HUES6 (cell line): ENCODE data around the gene MED31.
"Not testable (repeated sequence)": the region's sequence is repeated elsewhere in the genome, so short reads cannot be mapped to it uniquely, and the experiment has no call there.

ENCODE experiments used
- H3K27ac ChIP-seq: 2 replicates; pipeline ENCODE4 v1.7.0; 2013; ENCODE audit warnings: low read depth, mild to moderate bottlenecking, low read length, inconsistent platforms
- H3K27me3 ChIP-seq: 2 replicates; pipeline ENCODE4 v1.6.1; 2013; ENCODE audit warnings: low read length; ENCODE audit not compliant: control insufficient read depth, insufficient read depth
- H3K36me3 ChIP-seq: 2 replicates; pipeline ENCODE4 v1.6.1; 2013; ENCODE audit warnings: low read length; ENCODE audit not compliant: control insufficient read depth, insufficient read depth
- H3K4me1 ChIP-seq: 2 replicates; pipeline ENCODE4 v1.6.1; 2013; ENCODE audit warnings: low read length; ENCODE audit not compliant: control insufficient read depth, insufficient read depth
- H3K4me3 ChIP-seq: 2 replicates; pipeline ENCODE4 v1.5.1; 2013; ENCODE audit warnings: low read depth, low read length
- H3K9ac ChIP-seq: one replicate; pipeline ENCODE4 v1.6.1; 2013; ENCODE audit warnings: mild to moderate bottlenecking, low read length
- H3K9me3 ChIP-seq: 2 replicates; pipeline ENCODE4 v1.6.1; 2013; ENCODE audit warnings: low read depth, low read length; ENCODE audit not compliant: control insufficient read depth, insufficient read depth

The MED31 gene

DNA sequence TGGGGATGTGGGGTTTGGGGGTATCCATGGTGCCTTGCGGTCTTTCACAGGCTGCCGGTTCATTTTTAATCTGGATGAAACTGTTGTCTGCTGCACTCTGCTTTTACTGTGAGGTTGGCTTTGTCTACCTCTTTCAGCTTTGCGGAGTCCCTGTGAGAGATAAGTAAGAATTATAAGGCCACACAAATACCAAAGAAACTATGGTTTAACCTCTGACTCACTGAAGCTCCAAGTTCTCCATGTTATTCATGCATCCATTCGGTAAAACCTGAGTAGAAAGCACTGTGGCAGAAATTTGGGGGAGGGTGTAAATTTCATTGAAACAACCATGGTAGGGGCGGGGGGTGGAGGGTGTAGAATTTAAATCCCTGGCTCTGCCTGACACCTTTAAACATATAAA is 41.4 kb downstream of the MED31 start:
- H3K9ac ChIP-seq, result no peak overlapping the region
- H3K27me3 ChIP-seq, result no peaks in the 10 kb centered on the region
- no peak overlapping the region for H3K4me3 ChIP-seq
- no peaks in the 10 kb centered on the region for H3K9me3 ChIP-seq
- H3K4me1 ChIP-seq, result no peaks in the 10 kb centered on the region
- H3K27ac ChIP-seq, result no peak overlapping the region
- H3K36me3 ChIP-seq, result peaks cover 62% of the 10 kb centered on the region

DNA sequence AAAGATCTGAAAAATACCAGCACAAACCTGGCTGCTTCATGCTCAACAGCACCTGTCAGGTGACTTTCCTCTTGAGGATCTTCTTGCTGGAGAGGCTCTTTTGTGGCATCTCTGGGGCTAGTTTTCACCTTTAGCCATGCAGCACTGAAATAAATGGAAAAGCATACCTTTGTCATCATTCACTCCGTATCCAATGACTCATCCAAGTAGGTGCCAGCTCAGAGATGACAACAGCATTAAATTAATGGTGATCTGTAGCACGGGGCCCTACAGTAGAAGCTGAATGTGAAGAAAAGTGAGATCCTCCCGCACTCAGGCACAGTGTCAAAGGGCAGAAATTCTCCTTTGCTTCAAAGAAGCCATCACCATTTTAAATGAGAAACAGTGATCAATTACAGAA is 43.1 kb downstream of the MED31 start:
- Histone ChIP-seq H3K9ac (no peak overlapping the region), H3K27me3 (no peaks in the 10 kb centered on the region), H3K9me3 (no peaks in the 10 kb centered on the region), H3K36me3 (peaks cover 75% of the 10 kb centered on the region), H3K27ac (no peak overlapping the region), H3K4me1 (no peaks in the 10 kb centered on the region), H3K4me3 (no peak overlapping the region)

DNA sequence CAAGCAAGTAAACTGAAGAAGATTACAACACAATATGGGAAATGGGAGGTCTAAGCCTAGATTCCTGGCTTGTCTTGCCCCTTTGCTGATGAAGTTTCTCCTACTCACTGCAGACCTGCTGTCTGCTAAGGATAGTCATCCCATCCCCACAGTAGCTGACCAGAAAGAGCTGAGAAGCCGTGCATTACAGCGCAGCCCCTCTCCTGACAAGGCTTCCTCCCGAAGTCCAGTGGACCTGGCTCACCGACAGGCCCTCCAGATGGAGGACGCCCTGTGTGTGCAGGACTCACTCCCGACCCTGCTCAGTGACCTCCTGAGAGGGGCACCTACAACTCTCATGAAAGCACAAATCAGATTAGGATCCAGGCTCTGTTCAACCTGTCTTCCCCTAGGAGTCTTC is 46.3 kb downstream of the MED31 start:
- no peaks in the 10 kb centered on the region for H3K9me3 ChIP-seq
- no peak overlapping the region for H3K4me3 ChIP-seq
- H3K27ac ChIP-seq, result no peak overlapping the region
- H3K4me1 ChIP-seq, result no peaks in the 10 kb centered on the region
- H3K27me3 ChIP-seq, result no peaks in the 10 kb centered on the region
- H3K9ac ChIP-seq, result no peak overlapping the region
- peaks cover 86% of the 10 kb centered on the region for H3K36me3 ChIP-seq

DNA sequence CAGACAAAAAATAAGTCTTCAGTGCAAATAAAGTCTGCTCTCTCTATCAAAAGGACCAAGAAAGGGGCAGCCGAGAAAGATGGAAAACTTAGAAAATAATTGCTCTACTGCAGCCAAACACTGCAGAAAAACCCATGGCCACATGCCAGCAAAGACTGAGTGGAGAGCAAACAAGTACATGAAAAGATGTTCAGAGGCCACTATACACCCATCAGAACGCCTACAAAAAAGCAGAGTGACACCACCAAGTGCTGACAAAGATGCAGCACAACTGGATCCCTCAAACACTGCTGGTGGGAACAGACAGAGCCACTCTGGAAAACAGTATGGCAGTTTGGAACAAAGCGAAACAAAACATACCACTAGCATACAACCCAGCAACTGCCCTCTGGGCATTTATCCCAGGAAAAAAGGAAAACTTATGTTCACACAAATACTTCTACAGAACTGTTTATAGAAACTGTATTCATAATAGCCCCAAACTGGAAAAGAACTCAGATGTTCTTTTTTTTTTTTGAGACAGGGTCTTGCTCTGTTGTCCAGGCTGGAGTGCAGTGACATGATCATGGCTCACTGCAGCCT is 47.6 kb downstream of the MED31 start:
- no peak overlapping the region for H3K27ac ChIP-seq
- no peaks in the 10 kb centered on the region for H3K4me1 ChIP-seq
- H3K36me3 ChIP-seq, result peaks cover 84% of the 10 kb centered on the region
- H3K9me3 ChIP-seq, result no peaks in the 10 kb centered on the region
- H3K27me3 ChIP-seq, result no peaks in the 10 kb centered on the region
- H3K9ac ChIP-seq, result no peak overlapping the region
- no peak overlapping the region for H3K4me3 ChIP-seq

DNA sequence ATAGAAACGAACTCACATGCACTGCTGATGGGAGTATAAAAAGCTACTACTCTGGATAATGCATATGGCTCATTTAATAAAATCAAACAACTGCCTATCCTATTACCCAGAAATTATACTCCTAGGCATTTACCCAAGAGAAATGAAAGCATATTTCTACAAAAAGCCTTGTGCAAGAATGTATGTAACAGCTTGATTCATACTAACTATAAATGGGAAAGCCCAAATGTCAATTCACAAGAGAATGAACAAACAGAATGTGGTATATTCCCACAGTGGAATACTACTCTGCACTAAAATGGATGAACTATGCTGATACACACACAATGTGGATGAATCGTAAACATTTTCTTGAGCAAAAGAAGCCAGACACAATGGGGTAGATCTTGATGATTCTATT is 49.3 kb downstream of the MED31 start:
- H3K36me3 ChIP-seq, result peaks cover 80% of the 10 kb centered on the region
- no peak overlapping the region for H3K4me3 ChIP-seq
- H3K27ac ChIP-seq, result no peak overlapping the region
- H3K9me3 ChIP-seq, result no peaks in the 10 kb centered on the region
- no peaks in the 10 kb centered on the region for H3K4me1 ChIP-seq
- no peak overlapping the region for H3K9ac ChIP-seq
- H3K27me3 ChIP-seq, result no peaks in the 10 kb centered on the region

DNA sequence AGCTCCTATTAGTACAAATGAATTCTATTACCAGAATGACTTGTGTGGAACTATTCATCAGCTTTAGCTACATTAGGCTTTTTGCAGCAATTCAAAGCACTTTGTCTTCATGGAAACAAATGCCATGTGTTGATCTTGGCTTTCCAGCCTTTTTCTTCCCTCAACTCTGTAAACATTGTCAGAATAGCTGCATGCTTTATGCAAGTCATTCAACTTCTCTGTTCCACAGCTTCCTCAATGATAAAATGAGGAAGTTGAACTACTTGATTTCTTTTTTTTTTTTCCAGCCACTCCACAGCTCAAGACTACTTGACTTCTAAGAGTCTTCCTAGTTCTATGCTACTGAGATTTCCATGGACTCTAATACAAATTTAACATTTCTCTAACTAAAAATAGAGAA is 52.0 kb downstream of the MED31 start:
- Histone ChIP-seq H3K4me1 (no peaks in the 10 kb centered on the region), H3K9me3 (no peaks in the 10 kb centered on the region), H3K9ac (no peak overlapping the region), H3K36me3 (peaks cover 76% of the 10 kb centered on the region), H3K27ac (no peak overlapping the region), H3K27me3 (no peaks in the 10 kb centered on the region), H3K4me3 (no peak overlapping the region)

DNA sequence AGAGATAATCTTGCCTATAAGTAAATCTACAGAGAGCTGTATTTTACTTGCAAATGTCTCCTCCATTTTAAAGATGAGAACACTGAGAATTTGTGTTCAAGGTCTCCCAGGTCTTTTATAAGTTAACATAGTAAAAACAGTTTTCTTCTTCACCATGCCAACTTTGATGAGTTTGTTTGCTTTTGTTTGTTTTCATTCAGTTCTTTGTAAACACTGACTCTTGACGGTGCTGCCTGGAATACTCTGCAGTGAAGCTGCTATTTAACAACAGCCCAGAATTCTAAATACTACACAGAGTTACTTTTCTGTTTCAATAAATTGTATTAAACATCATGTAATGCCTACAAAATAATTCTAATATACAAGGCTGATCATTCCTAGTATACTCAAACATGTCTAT is 53.7 kb downstream of the MED31 start:
- Histone ChIP-seq H3K4me1 (no peaks in the 10 kb centered on the region), H3K27me3 (no peaks in the 10 kb centered on the region), H3K4me3 (no peak overlapping the region), H3K27ac (no peak overlapping the region), H3K36me3 (peaks cover 82% of the 10 kb centered on the region), H3K9me3 (no peaks in the 10 kb centered on the region), H3K9ac (no peak overlapping the region)

DNA sequence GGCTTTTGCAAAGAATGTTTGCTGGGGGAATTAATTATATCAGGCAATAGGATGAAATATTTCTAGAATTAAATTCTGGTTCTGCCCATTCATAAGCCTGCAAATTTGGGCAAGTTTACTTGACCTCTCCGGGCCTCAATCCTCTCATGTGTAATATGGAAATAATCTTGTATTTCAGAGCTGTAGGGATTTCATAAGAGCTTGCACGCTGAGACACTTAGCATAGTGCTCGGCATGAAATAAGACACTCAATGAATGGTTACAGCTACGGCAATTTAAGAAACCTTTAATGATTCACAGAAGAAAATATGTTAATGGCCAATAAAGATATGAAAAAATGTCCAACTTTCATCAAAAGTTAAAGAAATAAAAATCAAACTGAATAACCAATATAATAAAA is 54.5 kb downstream of the MED31 start:
- Histone ChIP-seq H3K9ac (no peak overlapping the region), H3K9me3 (no peaks in the 10 kb centered on the region), H3K4me1 (0 out of 2 replicates have a peak, but pooled peaks cover 3% of the 10 kb centered on the region), H3K4me3 (no peak overlapping the region), H3K27ac (no peak overlapping the region), H3K36me3 (peaks cover 83% of the 10 kb centered on the region), H3K27me3 (no peaks in the 10 kb centered on the region)

DNA sequence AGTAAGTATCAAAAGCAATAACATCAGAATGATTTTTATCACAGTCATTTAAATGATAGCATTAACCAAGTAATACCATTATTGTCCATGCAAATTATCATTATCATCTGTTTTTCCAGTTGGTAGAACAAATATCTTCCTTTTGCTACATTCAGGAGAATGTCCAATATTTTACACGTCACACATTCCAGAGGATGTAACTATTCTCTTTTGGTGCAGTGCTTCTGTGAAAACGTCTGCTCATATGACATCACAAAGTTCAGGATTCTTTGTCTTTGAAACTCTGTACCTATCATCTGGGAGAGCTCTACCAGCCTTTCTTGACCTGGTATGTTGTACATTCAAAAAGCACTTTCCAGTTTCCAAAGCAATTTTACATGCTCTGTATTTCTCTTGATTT is 54.9 kb downstream of the MED31 start:
- Histone ChIP-seq H3K4me3 (no peak overlapping the region), H3K9ac (no peak overlapping the region), H3K4me1 (0 out of 2 replicates have a peak, but pooled peaks cover 3% of the 10 kb centered on the region), H3K27ac (no peak overlapping the region), H3K36me3 (peaks cover 83% of the 10 kb centered on the region), H3K27me3 (no peaks in the 10 kb centered on the region), H3K9me3 (no peaks in the 10 kb centered on the region)

DNA sequence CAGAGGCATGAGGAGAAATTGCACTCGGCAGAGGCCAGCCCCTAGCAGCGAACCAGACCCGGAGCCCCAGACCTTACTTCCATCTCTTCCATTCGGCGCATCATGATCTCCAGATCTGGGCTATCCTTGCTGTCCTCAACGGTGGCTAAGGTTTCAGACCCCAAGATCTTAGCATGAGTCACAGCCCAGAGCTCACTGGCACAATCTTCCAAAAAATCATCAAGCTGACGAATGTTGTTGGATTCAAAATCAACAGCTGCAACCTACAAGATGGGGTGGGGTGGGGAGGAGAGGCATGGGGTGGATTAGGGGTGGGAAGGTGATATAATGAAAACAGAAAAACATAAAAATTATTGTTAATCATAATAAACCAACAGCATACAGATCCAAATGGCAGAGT is 55.3 kb downstream of the MED31 start:
- no peaks in the 10 kb centered on the region for H3K27me3 ChIP-seq
- H3K36me3 ChIP-seq, result peaks cover 82% of the 10 kb centered on the region
- no peak overlapping the region for H3K9ac ChIP-seq
- H3K27ac ChIP-seq, result no peak overlapping the region
- 0 out of 2 replicates have a peak, but pooled peaks cover 3% of the 10 kb centered on the region for H3K4me1 ChIP-seq
- no peaks in the 10 kb centered on the region for H3K9me3 ChIP-seq
- H3K4me3 ChIP-seq, result no peak overlapping the region

DNA sequence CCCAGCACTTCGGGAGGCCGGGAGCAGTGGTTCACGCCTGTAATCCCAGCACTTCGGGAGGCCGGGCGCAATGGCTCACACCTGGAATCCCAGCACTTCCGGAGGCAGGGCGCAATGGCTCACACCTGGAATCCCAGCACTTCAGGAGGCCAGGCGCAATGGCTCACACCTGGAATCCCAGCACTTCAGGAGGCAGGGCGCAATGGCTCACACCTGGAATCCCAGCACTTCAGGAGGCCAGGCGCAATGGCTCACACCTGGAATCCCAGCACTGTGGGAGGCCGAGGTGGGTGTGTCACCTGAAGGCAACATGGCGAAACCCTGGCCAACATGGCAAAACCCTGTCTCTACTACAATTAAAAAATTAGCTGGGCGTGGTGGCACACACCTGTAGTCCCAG is 58.0 kb downstream of the MED31 start:
- not testable (repeated sequence) for H3K9me3 ChIP-seq, H3K4me3 ChIP-seq, H3K27me3 ChIP-seq, H3K27ac ChIP-seq, H3K9ac ChIP-seq, H3K4me1 ChIP-seq
- H3K36me3 ChIP-seq, result peaks cover 83% of the 10 kb centered on the region
